Midbrain (tissue), 1 donor: ENCODE data around the gene SNX33.
A peak's percentile ranks its signal among the peaks of the same experiment; 100 is the strongest.
"Not testable (repeated sequence)": the region's sequence is repeated elsewhere in the genome, so short reads cannot be mapped to it uniquely, and the experiment has no call there.

Experiments used
- DNase-seq: peaks from one replicate; lab custom pipeline; 2025; lab: John Stamatoyannopoulos, UW

Gene SNX33

DNA sequence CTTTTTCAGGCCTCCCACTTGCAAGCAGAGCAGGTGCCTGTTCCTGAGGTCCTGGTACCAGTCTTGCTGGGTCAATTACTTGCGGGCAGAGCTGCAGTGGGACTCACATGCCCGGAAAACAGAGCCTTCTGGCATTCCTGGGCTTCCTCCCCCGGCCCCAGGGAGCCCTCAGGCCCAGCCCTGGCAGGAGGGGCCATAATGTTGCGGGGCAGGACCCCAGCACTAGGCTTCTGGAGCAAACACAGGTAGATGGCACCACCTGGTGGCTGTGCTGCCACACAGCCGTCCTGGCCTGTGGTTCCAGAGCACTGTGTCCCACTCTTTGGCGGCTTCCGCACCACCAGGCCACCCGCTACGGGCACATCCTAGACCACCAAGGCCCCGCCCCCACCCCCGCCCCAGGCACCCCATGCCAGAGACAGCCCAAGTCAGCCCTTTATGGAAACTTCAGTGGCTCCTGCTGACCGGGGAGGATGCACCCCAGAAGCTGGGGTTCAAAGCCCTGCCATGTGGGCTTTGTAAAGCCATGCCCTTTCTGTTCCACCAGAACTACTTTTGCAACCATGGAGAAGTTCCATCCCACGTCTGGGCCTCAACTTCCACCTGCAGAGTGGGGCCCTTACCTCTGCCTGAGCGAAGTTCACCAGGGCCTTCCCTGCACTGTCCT lies 36.1 kb downstream of the SNX33 start:
- peak; percentile 42 for DNase-seq

DNA sequence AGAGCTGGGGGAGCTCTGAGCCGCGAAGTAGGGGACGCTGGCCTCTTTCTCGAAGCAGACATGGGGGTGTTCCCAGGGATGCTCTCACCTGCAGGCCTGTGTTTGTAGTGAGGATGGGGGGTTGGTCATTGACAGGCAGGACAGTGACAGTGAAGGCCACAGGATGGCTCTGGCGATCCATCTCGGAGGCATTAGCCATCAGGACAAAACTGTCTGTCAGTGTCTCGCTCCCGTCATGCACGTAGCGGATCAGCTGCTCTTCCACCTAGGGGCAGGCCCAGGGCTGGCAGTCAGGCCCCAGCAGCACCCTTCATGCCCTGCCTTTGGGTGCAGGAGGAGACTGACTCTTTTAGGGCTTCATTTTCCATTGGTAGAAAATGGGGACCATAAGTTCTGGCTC lies 36.9 kb downstream of the SNX33 start:
- no peak for DNase-seq

DNA sequence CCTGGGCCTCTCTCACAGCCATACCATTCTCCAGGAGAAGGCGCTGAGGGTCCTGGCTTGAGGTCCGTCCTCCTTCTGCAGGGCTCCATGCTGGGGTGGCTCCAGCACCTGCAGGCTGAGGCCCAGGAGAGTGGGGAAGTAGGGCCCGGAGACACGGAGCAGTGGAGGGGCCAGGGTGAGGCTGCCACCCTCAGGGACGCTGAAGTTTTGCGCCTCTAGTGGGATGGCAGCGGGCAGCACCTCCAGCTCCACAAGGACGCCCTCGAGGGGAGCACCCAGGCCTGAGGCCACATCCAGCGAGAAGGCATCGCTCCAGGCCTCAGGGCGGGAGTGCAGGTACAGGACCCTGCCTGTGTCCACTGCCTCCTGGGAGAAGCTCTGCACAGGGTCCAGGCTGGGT lies 37.5 kb downstream of the SNX33 start:
- no peak for DNase-seq

DNA sequence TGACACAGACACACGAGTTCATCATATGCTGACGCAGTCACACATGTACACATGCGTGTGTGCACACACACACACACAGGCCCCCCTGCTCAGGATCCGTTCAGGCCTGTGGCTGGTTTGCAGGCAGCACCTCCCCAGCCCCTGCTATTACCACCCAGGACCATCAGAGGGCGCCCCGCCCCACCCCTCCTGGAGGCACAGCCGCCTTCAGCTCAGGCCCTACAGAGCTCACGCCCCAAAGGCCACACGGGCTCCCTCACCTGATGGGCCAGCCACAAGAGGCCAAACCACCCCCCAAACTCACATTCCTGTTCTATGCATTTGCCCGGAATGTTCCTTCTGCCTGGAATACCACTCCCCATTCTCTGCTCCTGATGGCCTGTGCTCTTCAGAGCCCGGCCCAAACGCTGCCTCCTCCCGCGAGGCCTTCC lies 38.5 kb downstream of the SNX33 start:
- peak; percentile 34 for DNase-seq

DNA sequence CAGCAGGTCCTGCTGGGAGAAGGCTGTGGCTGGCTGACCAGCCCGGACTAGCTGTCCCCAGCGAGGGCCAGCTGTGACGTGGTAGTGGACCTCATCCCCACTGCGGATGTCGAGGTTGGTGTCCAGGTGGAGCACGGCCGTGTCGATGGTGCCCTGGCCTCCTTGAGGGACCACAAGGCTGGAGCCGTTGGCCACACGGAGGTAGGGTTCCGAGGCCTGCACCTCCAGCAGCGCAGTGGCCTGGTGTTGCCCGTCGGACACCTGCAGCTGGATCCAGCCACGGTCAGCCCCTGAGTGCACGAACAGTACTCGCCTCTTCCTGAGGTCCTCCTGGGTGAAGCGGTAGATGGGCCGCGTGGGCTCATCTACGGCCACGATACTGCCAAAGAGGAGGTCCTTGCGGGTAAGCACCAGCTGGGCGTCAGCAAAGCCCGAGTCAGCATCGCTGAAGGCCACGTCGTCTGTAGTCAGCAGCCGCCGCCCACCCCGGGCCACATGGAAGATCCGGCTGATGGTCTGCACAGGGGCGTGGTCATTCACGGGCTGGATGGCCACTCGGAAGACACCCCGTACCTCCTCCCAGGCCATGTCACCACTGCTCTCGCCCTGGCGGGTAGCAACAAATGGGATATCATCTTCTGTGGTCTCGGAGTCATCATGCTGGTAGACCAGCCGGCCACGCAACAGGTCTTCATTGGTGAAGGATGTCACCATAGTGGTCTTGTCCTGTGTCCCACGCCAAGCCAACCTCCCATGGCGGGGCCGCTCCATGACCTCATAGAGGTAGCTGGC lies 40.0 kb downstream of the SNX33 start:
- no peak for DNase-seq

DNA sequence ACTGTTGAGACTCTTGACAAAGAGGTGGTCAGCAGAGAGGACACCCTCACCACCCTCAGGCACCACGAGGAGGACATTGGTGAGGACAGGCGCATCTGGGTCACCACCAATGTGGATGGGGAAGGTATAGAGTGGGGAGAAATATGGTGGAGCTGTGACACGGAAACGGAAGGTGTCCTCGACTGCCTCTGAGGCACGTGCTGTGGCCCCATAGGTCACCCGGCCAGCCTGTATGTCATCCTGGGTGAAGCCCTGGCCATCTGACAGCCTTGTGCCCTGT lies 40.5 kb downstream of the SNX33 start:
- DNase-seq, result no peak

DNA sequence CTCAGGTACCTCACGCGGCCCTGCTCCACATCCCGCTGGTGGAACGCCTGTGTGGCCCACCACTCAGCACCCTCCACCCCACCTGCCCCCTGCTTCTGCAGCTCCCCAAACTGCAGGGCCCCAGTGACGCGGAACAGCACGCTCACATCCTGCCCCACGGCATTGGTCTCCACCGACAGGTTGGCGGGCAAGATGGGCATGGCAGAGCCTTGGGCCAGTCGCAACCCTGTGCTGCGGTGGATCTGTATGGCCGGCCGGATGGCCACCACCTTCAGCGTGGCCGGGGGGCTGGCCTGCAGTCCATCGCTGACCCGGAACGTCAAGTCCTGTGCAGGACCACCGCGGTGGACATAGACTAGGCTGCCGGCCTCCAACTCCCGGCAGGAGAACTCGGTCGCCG lies 41.1 kb downstream of the SNX33 start:
- no peak for DNase-seq

DNA sequence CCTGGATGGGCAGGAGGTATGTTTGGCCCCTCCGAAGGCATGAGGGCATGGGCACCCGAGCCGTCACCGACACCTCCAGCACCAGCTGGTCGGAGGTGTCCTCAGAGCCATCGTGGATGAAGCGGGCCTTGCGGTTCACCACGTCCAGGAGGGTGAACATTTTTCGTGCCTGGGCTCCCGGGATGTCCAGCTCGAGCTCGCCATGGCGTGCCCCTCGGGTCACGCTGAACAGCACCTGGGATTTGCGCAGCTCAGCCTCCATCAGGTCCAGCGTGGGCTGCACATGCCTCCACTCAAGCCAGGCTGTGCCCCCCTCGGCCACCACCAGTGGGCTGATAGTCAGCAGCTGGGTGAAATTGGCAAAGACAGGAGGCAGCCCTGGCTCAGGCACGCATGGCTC lies 41.7 kb downstream of the SNX33 start:
- DNase-seq, result not testable (repeated sequence)

DNA sequence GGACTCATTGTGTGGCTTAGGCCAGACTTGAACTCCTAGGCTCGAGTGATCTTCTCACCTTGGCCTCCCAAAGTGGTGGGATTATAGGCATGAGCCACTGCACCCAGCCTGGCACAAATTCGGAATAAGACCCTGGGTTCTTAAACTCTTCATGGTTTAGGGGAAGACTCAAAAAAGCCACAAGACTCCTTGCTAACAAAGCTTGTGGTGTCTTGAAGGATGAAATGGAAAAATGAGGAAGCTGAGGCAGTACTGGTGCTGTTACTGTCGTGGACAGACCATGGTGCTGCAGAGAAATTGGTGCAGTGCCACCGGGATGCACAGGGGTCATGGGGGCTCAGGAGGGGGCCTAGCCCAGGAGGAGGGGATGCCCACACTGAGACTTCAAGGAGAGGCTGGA lies 44.6 kb downstream of the SNX33 start:
- not testable (repeated sequence) for DNase-seq

DNA sequence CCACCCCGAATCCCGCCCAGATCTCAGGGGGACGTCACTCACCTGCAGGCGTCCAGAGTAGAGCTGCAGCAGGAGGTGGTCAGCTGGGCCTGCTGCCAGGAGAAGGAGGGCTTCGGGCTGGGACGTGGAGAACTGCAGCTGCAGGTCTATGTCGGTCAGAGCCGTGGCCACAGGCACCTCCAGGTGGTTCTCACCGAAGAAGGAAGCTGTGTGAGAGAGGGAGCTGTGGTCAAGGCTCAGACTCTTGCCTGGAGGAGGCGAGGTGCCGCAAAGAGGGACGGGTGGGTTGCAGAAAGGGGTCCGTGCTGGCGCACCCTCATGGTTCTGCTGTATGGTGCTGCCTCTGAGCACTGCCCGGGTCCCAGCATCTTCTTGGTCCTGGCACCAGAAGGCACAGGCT lies 45.3 kb downstream of the SNX33 start:
- not testable (repeated sequence) for DNase-seq

DNA sequence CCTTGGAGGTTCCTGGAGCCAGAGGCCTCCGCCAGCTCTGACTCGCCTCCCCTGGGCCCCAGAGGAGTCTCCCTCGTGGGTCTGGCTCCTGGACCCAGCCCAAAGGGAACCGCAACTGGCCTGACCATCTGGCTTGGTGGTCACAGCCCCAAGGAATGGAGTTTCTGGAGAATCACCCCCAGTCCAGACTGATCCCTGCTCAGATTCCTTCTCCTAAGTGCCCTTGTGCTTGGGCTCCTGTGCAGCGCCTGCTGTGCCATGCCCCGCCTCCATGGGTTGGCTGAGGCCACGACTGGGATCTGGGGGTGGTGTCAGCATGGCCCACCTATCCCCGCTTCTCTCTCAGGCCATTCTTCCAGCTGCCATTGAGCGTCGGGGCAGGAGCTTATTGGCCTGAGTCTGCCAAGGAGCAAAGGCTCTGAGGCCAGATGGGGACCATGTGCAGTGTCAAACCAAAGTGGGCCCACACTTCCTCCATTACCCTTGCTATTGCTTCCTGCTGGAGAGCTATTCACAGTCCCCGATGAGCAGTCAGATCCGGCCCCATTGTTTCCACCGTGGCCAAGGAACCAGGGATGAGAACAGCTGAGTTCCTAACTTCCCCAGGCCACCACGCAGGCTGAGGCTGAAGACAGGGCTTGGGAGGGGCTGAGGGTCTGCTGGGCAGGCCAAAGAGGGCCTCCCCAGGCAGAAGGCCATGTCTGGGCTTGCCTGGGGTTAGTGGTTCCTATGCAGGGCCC lies 46.0 kb downstream of the SNX33 start:
- no peak for DNase-seq

DNA sequence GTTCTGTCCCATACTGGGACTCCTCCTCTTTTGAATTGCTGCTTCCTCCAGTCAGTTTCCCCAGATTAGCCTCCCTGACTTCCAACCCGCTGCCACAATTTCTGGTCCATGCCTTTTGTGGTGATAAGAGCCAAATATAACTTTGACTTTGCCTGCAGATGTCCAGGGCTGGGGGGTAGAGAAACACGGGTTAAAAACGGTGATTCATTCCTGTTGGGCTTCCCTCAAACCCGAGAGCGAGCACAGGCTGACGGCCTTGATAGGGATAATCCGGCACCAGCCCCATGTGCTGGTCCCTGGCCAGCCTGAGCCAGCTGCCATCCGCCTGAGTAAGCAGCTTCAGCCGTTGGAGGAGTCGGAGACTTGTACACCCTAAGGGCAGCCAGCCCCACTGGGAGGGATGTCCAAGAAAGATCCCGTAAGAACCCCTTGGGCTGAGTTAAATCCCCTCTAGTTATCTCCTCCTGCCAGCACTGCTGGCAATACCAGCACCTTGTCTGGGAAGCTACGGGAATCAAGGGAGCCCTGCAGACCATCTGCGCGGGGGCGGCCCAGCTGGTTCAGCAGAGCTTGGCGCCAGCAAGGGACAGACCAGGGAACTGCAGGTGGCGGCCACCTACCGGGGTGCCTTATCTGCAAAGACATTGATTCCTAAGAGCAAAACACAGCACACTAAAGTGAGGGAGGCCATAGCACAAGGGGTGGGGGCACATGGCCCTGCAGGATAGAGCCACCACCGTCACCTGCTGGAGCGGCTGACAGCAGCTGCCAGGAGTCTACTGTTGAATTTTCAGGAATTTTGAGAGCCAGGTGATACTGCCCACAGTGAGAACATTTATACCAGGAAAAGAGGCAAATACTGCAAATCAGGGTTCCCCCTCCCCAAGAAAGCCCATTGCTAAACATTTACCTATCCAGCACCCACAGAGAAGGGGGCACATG lies 46.8 kb downstream of the SNX33 start:
- DNase-seq, result peak; percentile 43

DNA sequence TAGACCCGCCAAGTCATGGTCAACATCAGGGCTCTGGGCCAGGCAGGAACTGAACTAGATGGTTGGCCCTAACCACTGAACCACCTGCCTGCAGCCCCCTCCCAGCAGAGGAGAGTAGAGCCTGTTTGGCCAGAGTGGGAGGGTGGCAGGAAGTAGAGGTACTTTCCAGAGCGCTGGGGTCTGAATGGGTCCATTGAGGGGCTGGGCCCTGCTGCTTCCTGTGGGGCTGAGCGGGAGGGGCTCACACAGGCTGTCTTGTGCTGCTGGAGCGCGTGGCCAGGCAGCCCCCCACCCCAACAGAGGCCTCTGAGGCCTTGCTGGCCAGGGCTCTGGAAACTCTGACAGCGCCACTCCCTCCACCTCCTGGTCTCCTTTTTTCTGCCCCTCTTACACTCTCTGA lies 47.5 kb downstream of the SNX33 start:
- DNase-seq, result no peak

DNA sequence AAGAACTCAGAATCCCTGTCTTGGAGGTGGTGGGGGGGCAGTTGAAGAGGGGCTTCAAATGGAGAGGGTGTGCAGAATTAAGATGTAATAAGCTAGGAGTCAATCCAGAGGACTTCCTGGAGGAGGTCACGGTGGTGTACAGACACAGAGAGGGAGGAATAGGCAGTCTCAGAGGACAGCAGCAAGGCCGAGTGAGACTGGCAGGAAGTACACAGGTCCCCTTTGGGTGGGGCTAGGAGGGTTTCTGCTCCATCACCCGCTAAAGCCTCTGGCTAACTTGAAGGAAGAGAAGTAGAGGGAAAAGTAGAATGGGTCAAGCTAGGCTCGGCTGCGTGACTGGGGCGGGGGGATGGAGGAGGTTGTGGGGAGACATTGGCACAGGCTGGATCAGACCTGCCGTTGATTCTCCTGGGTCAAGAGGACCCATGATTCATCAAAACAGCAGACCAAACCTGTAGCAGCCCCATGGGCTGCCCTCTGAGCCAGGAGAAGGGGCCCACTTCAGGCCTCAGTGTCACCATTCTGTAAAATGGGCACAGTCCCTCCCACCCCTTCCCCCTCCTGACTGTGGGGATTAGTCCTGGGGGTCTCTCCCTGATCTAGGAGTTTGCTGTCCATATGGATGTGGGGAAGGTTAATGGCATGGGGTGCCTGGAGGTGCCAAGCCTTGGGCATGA lies 48.1 kb downstream of the SNX33 start:
- DNase-seq, result no peak

DNA sequence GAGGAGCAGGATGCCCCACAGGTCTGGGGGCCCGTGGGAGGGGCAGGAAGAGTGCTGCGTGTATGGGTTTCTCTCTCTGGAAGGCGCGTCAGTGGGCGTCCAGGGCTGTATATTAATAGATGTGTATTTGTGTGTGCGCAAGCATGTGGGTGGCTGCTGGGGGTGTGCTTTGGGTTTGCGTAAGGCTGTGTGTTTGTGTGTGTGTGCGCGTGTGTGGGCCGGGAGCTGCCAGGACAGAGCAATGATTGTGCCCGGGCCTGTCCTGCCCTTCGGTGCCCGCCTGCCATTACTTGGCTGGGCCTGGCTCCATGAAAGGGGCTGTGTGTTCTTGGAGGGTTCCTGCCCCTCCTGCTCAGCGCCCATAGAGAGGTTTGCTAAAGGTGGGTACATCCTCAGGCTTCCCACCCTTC lies 48.6 kb downstream of the SNX33 start:
- no peak for DNase-seq

DNA sequence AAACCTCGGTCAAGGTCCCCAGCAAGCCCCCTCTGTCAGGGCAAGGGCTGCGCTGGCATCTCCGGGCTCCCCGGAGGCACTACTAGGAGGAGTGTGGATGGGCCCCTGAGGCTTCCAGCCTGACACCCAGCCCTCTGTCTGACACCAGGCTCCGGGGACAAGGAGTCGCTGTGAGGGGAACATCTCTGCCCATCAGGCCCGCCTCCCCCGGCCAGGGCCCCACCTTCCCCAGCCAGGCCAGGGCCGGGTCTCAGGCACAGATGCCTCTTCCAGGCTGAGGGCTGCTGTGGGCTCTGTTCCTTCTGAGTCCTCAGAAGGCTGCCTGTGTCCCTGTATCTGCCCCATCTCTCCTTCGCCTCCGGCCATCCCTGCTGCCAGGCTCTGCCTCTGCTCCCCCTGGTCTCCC lies 49.1 kb downstream of the SNX33 start:
- DNase-seq, result no peak

DNA sequence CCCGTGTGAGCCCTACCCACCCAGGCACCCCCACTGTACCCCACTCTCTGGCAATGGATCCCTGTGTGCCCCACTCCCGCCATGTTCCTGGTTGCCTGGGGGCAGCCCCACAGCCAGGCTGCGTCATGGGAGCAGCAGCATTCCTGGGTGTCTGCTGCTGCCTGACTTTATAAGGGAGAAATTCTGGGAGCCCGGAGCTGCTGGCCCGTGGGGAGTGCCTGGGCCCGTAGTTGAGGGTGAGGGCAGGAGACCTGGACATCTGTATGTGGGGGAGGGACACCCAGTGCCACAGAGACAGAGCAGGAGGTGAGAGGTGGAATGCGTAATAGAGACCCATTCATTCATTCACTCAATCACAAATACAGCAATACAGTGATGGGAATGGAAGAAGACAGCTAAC lies 49.8 kb downstream of the SNX33 start:
- no peak for DNase-seq

DNA sequence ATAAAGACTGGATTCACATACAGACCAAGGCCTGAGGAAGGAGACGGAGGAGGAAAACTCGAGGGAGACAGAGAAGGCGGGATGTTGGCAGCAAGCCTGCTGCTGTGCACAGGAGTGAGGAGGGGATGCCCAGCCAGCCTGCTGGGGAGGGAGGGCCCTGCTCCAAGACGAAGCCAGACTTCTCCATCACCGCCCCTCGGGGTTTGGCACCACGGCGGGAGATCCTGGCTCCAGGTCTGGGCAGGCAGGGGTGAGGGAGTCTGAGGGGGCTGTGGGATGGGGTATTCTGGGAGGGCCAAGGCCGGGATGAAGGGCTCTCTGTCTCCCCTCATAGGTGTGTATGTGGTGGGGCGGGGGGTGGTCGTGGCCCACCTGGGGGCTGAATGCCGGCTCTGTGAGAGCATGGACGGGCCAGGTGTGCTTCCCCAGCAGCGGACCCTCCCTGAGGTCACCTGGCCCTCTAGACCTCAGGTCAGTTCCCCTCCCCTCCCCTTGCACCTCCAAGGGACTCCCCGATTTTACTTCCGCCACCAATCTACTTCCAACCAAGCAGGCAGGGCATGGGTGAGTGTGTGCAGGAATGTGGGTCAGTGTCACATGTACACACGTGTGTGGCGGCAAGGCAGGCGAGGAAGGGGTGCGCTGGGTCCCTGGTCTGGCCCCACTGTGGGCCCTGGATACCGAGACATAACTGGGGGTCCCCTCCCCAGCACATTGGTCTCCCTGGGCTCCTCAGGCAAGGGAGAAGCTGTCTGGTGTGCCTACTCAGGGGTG lies 50.4 kb downstream of the SNX33 start:
- not testable (repeated sequence) for DNase-seq

DNA sequence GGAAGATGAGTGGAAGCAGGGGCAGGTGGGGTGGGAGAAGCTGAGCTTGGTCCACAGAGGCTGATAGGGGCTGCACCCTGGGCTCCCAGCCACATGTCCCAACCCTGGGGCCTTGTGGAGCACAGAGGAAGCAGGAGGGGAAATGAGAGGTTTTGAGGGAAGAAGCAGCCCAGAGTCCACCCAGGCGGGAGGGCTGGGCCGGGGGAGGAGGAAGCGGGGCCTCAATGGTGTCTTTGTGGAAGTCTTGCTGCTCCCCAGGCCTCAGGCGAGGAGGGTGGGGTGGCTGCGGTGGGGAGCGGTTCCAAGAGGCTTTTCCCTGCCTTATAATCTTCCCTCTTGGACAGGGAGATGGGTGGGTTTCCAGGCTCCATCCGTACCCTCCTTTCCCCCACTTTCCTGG lies 51.8 kb downstream of the SNX33 start:
- DNase-seq, result not testable (repeated sequence)
